K562 (cell line): Measurements from ENCODE around the gene PAQR8. TPM values are rescaled to one million over a fixed set of nuclear protein-coding genes. Genes with fewer than 3 reads are reported as not detected.

Experiments used
- BMI1 ChIP-seq: fragments of 150-350 bp; IDR thresholded peaks from 2 replicates; pipeline ENCODE4 v1.6.1; 2014; ENCODE audit warnings: low read length
- CBFB ChIP-seq: sonication (generic); formaldehyde crosslinking; IDR thresholded peaks from 2 replicates; pipeline ENCODE4 v1.4.0; 2020; ENCODE audit warnings: mild to moderate bottlenecking, missing genetic modification reagents
- CBX1 ChIP-seq: sonication (generic); IDR thresholded peaks from 2 replicates; pipeline ENCODE4 v1.6.1; 2016; ENCODE audit warnings: antibody characterized with exemption, low read depth, mild to moderate bottlenecking
- CREM ChIP-seq: IDR thresholded peaks from 2 replicates; pipeline ENCODE4 v1.6.1; 2014; ENCODE audit warnings: antibody characterized with exemption, low read depth
- CTBP1 ChIP-seq: fragments of 450-650 bp; IDR thresholded peaks from 2 replicates; pipeline ENCODE4 v1.6.1; 2016; ENCODE audit warnings: borderline replicate concordance
- E2F1 ChIP-seq: sonication (generic); formaldehyde crosslinking; IDR thresholded peaks from 2 replicates; pipeline ENCODE4 v1.8.1; 2023; ENCODE audit warnings: mild to moderate bottlenecking, missing genetic modification reagents, moderate library complexity
- FOXJ3 ChIP-seq: sonication (generic); formaldehyde crosslinking; IDR thresholded peaks from 2 replicates; pipeline ENCODE4 v1.4.0; 2020; ENCODE audit warnings: mild to moderate bottlenecking, missing genetic modification reagents
- FOXP1 ChIP-seq: sonication (generic); formaldehyde crosslinking; IDR thresholded peaks from 2 replicates; pipeline ENCODE4 v1.8.0; 2022; ENCODE audit warnings: mild to moderate bottlenecking, missing genetic modification reagents
- HIVEP1 ChIP-seq: fragments of 250-450 bp; sonication (Bioruptor Pico); IDR thresholded peaks from 2 replicates; pipeline ENCODE4 v1.4.0; 2020; ENCODE audit warnings: mild to moderate bottlenecking
- JUND ChIP-seq, 2 experiments: IDR thresholded peaks; 2 replicates in 1 of 2; 3 replicates in 1 of 2; pipeline ENCODE4 v1.6.1; 2011; ENCODE audit warnings: borderline replicate concordance in 2 of 2, low read depth in 2 of 2, low read length in 2 of 2, improper control_type of control experiment in 1 of 2, missing biosample characterization in 1 of 2, missing genetic modification characterization in 1 of 2, missing genetic modification reagents in 1 of 2
- KDM4B ChIP-seq, 2 experiments: fragments of 450-650 bp in 1 of 2; sonication (generic) in 1 of 2; IDR thresholded peaks; 2 replicates each; pipeline ENCODE4 v1.6.1; 2016 to 2017; ENCODE audit warnings: borderline replicate concordance in 2 of 2, antibody characterized with exemption in 1 of 2, low read depth in 1 of 2, mild to moderate bottlenecking in 1 of 2
- POLR2H ChIP-seq: IDR thresholded peaks from 2 replicates; pipeline ENCODE4 v1.6.1; 2016; ENCODE audit warnings: missing genetic modification characterization, low read depth, mild to moderate bottlenecking, control low read depth, missing compliant biosample characterization, moderate library complexity
- PRDM10 ChIP-seq: fragments of 450-650 bp; IDR thresholded peaks from 2 replicates; pipeline ENCODE4 v1.6.1; 2018; ENCODE audit not compliant: partially characterized antibody
- RAD21 ChIP-seq, 2 experiments: fragments of 250-450 bp in 1 of 2; fragments of 450-650 bp in 1 of 2; sonication (Bioruptor Pico) in 1 of 2; formaldehyde crosslinking in 1 of 2; IDR thresholded peaks in 1 of 2; conservative IDR thresholded peaks in 1 of 2; 2 replicates each; pipeline versions ENCODE4 v1.4.0 to v1.8.0; 2020 to 2022; ENCODE audit warnings: mild to moderate bottlenecking in 2 of 2, moderate library complexity in 1 of 2
- RBBP5 ChIP-seq: fragments of 200-600 bp; sonication (generic); IDR thresholded peaks from 2 replicates; pipeline ENCODE4 v1.6.1; 2012; ENCODE audit warnings: borderline replicate concordance, mild to moderate bottlenecking, low read length, control low read depth, inconsistent platforms; ENCODE audit not compliant: insufficient read depth, poor library complexity, severe bottlenecking
- THRB ChIP-seq: fragments of 450-650 bp; formaldehyde crosslinking; conservative IDR thresholded peaks from 2 replicates; pipeline ENCODE4 v1.4.0; 2022; ENCODE audit warnings: mild to moderate bottlenecking, missing genetic modification characterization
- ZKSCAN1 ChIP-seq: fragments of 150-350 bp; IDR thresholded peaks from 2 replicates; pipeline ENCODE4 v1.6.1; 2016; ENCODE audit warnings: low read depth, low read length
- ZNF12 ChIP-seq: sonication (generic); formaldehyde crosslinking; IDR thresholded peaks from 2 replicates; pipeline ENCODE4 v1.4.0; 2020; ENCODE audit warnings: mild to moderate bottlenecking, missing genetic modification reagents
- ZNF23 ChIP-seq: fragments of 250-450 bp; sonication (Bioruptor Pico); IDR thresholded peaks from 2 replicates; pipeline ENCODE4 v1.4.0; 2020; ENCODE audit warnings: mild to moderate bottlenecking
- ZNF24 ChIP-seq: fragments of 450-650 bp; IDR thresholded peaks from 2 replicates; pipeline ENCODE4 v1.6.1; 2016
- polyA plus RNA-seq, 8 experiments: library from polyadenylated mRNA; depleted of rRNA in 4 of 8; stranded (reverse) in 5 of 8; unstranded in 3 of 8; fragments of >200 nt; fragmentation: Nextera tagmentation in 2 of 8; fragmentation: Illumina TruSeq in 1 of 8; extraction: Ambion mirVana in 2 of 8; extraction: Trizol in 1 of 8; gene quantifications; 2 replicates each; pipeline versions ENCODE4 v1.2.1 to v1.2.3, GENCODE V29; 2011 to 2014; ENCODE audit warnings: inconsistent platforms in 1 of 8, missing spikeins in 1 of 8
- total RNA-seq, 7 experiments: library from RNA; depleted of rRNA in 6 of 7; stranded (reverse); fragments of >200 nt in 6 of 7; fragmentation: Illumina TruSeq in 2 of 7; extraction: Trizol in 2 of 7; gene quantifications; 2 replicates each; pipeline versions ENCODE4 v1.2.1 to v1.2.3, GENCODE V29; 2011 to 2021; ENCODE audit warnings: low replicate concordance in 1 of 7

PAQR8 gene
- total and polyA plus RNA-seq, 9 of the 15 experiments (the other 6 are each of a cell fraction or from before 2014, with no cell fraction given) = 1.4 to 10.2 (median 3.5) TPM

- TF ChIP-seq THRB (CRISPR knock-in tag) (0 out of 2 replicates have a peak, but pooled peaks have one; percentile 16), PRDM10 (peak; percentile 5), POLR2H (tag) (peak; percentile 74), RAD21 (CRISPR knock-in tag; conservative IDR thresholded peaks at IDR 0.05 in 1 of 2, IDR thresholded peaks at IDR 0.05 in 1 of 2) (peak in 1 of 2 experiments; percentile 15; a peak in 1 of 4 replicates), FOXP1 (CRISPR knock-in tag) (peak; percentile 39; the same call in 1 of the 2 replicates), CREM (peak; percentile 56), CBX1 (peak; percentile 44; the same call in 1 of the 2 replicates), ZNF23 (CRISPR knock-in tag) (no peak), ZNF24 (0 out of 2 replicates have a peak, but pooled peaks have one; percentile 72), RBBP5 (peak; percentile 84), ZKSCAN1 (peak; percentile 7; the same call in 1 of the 2 replicates), CTBP1 (peak; percentile 91), ZNF12 (no peak), FOXJ3 (peak; percentile 89), BMI1 (peak; percentile 92), E2F1 (CRISPR knock-in tag) (0 out of 2 replicates have a peak, but pooled peaks have one; percentile 69), KDM4B (IDR thresholded peaks at IDR 0.05; ENCODE audit: borderline replicate concordance in 2 of 2, low read depth in 1 of 2) (0 out of 4 replicates have a peak, but pooled peaks of 1 of the 2 experiments have one; percentile 34), CBFB (CRISPR knock-in tag) (0 out of 2 replicates have a peak, but pooled peaks have one; percentile 58), JUND (IDR thresholded peaks at IDR 0.05; ENCODE audit: borderline replicate concordance, low read depth, low read length) (peak; percentile 21; the same call in 1 of the 2 replicates), JUND (tag; IDR thresholded peaks at IDR 0.05; ENCODE audit: borderline replicate concordance, low read depth, low read length) (no peak), HIVEP1 (no peak)
Observed at GRCh38 chr6:52419809-52420667, 58.1 kb downstream of the PAQR8 start, which contains the start of gene EFHC1 (continued).
